Neural progenitor cell (in vitro differentiated cells): Measurements from ENCODE around the gene PPHLN1.

Experiments used
- CTCF ChIP-seq: fragments of 200-600 bp; sonication (generic); IDR thresholded peaks from 2 replicates; pipeline ENCODE4 v1.5.1; 2017; ENCODE audit warnings: antibody characterized with exemption, mild to moderate bottlenecking
- EZH2 ChIP-seq: fragments of 200-600 bp; sonication (generic); IDR thresholded peaks from 2 replicates; pipeline ENCODE4 v1.6.1; 2017; ENCODE audit warnings: antibody characterized with exemption, mild to moderate bottlenecking, moderate library complexity
- EZH2phosphoT487 ChIP-seq: fragments of 200-600 bp; sonication (generic); IDR thresholded peaks from 2 replicates; pipeline ENCODE4 v1.6.1; 2017; ENCODE audit warnings: antibody characterized with exemption

GRCh38 chr12:42420395-42420794 lies 94.4 kb downstream of the PPHLN1 start:
- TF ChIP-seq CTCF, result no peak
- no peak for TF ChIP-seq EZH2
- no peak for TF ChIP-seq EZH2phosphoT487
